ENCODE measurements around the gene HMGCS2.

The HMGCS2 gene

GRCh38 chr1:119762953-119763352 lies 5.8 kb downstream of the HMGCS2 start:
- DNase-seq (ENCODE audit: low read depth) = no peak
- TF ChIP-seq, protein P1, sequence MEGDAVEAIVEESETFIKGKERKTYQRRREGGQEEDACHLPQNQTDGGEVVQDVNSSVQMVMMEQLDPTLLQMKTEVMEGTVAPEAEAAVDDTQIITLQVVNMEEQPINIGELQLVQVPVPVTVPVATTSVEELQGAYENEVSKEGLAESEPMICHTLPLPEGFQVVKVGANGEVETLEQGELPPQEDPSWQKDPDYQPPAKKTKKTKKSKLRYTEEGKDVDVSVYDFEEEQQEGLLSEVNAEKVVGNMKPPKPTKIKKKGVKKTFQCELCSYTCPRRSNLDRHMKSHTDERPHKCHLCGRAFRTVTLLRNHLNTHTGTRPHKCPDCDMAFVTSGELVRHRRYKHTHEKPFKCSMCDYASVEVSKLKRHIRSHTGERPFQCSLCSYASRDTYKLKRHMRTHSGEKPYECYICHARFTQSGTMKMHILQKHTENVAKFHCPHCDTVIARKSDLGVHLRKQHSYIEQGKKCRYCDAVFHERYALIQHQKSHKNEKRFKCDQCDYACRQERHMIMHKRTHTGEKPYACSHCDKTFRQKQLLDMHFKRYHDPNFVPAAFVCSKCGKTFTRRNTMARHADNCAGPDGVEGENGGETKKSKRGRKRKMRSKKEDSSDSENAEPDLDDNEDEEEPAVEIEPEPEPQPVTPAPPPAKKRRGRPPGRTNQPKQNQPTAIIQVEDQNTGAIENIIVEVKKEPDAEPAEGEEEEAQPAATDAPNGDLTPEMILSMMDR (IDR thresholded peaks at IDR 0.05; ENCODE audit: insufficient read depth, low read depth, low read length, missing control alignments) = no peak
- no peak overlapping the region for H3K4me3 ChIP-seq (ENCODE audit: low read length)

GRCh38 chr1:119762409-119762808 lies 6.3 kb downstream of the HMGCS2 start:
- no peak overlapping the region for H3K4me3 ChIP-seq (ENCODE audit: low read length)

DNA sequence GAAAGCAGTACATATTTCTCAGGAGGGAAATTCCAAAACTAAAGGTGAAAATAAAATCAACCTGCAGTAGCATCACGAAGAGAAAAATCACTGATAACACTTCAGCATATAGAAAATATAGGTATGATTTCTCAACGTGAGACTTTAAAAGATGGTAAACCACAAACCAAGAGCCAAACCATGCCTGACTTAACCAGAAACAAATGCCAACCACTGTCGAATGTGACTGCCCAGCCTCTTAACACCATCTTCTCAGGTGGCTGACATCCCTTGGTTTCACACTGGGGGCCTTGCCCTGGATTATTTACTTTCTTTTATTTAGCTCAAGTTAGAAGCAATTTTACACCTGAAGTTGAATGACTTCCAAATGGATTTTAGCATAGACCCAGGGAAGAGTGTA lies 10.1 kb downstream of the HMGCS2 start:
- TF ChIP-seq, protein P1 (IDR thresholded peaks at IDR 0.05; ENCODE audit: insufficient read depth, low read depth, low read length, missing control alignments) = no peak
- no peak for DNase-seq (ENCODE audit: low read depth)
- H3K4me3 ChIP-seq (ENCODE audit: low read length) = no peak overlapping the region

More at GRCh38 chr1:119762409-119762808, 6.3 kb downstream of the HMGCS2 start:
- TF ChIP-seq, protein P1 (IDR thresholded peaks at IDR 0.05; ENCODE audit: insufficient read depth, low read depth, low read length, missing control alignments) = no peak
- no peak for DNase-seq (ENCODE audit: low read depth)

- TF ChIP-seq, protein P1 (IDR thresholded peaks at IDR 0.05; ENCODE audit: insufficient read depth, low read depth, low read length, missing control alignments) = no peak
- no peak overlapping the region for H3K4me3 ChIP-seq (ENCODE audit: low read length)
- no peak for DNase-seq (ENCODE audit: low read depth)
These were observed 16.1 kb downstream of the HMGCS2 start for GRCh38 chr1:119752592-119752991.

- DNase-seq (ENCODE audit: low read depth) = no peak
- TF ChIP-seq, protein P1 (IDR thresholded peaks at IDR 0.05; ENCODE audit: insufficient read depth, low read depth, low read length, missing control alignments) = no peak
- H3K4me3 ChIP-seq (ENCODE audit: low read length) = no peak overlapping the region
These were observed 20.7 kb downstream of the HMGCS2 start for GRCh38 chr1:119748040-119748439.

DNA sequence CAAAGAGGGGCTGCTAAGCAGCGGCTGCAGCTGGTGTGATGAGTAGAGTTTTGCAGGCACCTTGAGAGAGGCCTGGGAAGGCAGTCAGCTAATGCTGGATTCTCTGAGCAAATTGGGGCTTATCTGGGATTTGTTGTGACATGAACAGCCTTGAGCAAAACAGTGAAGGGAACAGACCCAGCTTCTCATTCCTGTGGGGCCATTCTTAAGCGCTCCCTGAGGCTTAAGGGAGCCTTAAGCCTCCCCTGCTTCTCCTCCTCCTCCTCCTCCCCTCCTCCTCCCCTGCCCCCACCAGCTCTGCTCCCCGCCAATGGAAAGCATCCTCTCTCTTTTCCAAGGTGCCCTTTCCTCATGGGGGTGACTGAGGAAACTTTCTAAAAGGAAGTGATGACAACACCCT lies 21.3 kb downstream of the HMGCS2 start:
- TF ChIP-seq, protein P1 (IDR thresholded peaks at IDR 0.05; ENCODE audit: insufficient read depth, low read depth, low read length, missing control alignments) = no peak
- peak; percentile 82 for DNase-seq (ENCODE audit: low read depth)
- H3K4me3 ChIP-seq (ENCODE audit: low read length) = no peak overlapping the region

GRCh38 chr1:119745034-119745433 lies 23.7 kb downstream of the HMGCS2 start:
- no peak overlapping the region for H3K4me3 ChIP-seq (ENCODE audit: low read length)
- TF ChIP-seq, protein P1 (IDR thresholded peaks at IDR 0.05; ENCODE audit: insufficient read depth, low read depth, low read length, missing control alignments) = no peak
- no peak for DNase-seq (ENCODE audit: low read depth)

All from epithelial cell of esophagus (primary cell).